Pulmonary artery endothelial cell (primary cell): Measurements from ENCODE around the gene PIEZO2. TPM values are rescaled to one million over a fixed set of nuclear protein-coding genes. Genes with fewer than 3 reads are reported as not detected.
"Not testable (repeated sequence)": the region's sequence is repeated elsewhere in the genome, so short reads cannot be mapped to it uniquely, and the experiment has no call there.

Experiments
- DNase-seq: peaks from one replicate; pipeline ENCODE4 v3.0.0-alpha.2; 2011; ENCODE audit warnings: low read depth, low spot score
- total RNA-seq: library from RNA; depleted of rRNA; stranded (reverse); fragments of >200 nt; gene quantifications from 2 replicates; pipeline ENCODE4 v1.2.3, GENCODE V29; 2014

Gene PIEZO2
- total RNA-seq, 1 donor from 2014 or later, result 15.2 TPM

DNA sequence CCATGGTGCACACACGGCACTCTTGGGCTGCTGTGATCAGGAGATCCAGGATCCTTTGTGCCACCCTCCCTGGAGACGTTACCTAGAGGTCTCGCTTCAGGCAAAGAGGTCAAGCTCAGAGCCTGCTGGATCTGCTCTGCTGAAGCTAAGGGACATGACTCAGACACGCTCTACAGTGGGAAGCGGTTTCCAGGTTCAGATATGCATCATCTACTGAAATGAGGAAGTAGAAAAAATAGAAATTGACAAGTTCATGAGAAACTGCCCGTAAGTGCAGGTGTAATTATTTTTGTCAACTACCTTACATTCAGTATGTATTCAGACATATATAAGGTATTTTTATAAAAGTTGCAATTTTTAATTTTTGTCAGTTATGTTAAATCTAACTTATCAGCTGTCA lies 520.3 kb downstream of the PIEZO2 start:
- DNase-seq, result not testable (repeated sequence)

DNA sequence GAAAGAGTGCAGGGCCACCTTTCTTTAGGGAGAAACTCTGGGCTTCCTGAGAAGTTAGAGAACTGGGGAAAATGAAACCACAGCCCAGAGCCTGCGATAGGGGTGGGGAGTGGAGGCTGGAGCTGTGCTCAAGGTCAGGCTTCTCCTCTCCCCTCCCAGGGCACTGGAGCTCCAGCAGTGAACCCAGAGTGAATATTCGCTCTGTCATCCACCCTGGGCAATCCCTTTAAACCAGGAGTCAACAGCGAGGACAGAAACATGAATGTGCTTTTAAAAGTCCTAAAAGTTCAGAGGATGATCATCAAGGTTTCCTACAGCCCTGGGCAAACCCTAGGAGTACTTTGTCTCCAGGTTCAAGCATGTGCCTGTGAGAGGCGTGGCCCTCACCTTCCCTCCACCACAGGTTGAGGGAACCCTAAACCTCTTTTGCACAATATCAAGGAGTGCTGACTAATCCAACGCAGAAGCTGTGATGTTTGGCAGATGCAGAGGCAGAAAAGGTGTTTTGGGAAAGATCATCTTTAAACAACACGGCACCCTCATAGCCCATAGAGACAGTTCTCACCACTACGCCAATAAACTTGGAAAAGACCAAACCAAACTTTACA lies 522.7 kb downstream of the PIEZO2 start:
- not testable (repeated sequence) for DNase-seq

DNA sequence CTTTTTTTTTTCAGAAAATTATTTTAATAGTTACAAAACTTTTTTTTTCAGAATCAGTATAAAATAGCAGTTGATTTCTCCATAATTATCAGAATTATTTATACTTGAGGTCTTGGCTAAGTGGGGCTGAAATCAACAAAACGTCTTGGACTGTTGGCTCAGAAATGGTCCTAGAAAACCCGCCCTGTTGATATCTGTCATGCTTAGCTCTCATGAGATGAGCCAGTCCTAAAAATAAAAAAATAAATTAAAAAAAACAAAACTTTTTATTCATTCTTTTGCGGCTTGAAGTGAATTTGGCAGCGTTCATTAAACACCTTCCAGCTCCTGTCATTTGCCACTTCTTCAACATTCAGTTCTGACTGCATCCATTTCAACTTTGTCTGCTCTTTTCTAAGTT lies 525.8 kb downstream of the PIEZO2 start:
- DNase-seq, result not testable (repeated sequence)

DNA sequence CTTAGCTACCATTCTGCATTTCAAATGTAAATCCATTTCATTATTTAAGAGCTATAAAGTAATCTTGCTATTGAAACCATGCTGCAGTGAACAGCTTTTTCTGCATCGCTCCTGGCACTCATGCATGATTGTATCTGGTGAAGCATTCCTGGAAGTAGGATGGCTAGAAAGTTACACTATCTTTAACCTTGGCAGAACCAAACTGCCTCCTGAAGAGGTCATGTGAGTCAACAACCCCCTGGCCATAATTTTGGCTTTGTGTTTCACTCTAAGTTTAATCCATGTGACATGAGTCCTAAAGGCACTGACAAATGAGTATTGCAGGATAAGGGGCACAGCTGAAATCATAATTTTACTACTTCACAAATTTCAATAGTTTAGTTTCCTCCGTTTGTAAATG lies 526.4 kb downstream of the PIEZO2 start:
- not testable (repeated sequence) for DNase-seq

DNA sequence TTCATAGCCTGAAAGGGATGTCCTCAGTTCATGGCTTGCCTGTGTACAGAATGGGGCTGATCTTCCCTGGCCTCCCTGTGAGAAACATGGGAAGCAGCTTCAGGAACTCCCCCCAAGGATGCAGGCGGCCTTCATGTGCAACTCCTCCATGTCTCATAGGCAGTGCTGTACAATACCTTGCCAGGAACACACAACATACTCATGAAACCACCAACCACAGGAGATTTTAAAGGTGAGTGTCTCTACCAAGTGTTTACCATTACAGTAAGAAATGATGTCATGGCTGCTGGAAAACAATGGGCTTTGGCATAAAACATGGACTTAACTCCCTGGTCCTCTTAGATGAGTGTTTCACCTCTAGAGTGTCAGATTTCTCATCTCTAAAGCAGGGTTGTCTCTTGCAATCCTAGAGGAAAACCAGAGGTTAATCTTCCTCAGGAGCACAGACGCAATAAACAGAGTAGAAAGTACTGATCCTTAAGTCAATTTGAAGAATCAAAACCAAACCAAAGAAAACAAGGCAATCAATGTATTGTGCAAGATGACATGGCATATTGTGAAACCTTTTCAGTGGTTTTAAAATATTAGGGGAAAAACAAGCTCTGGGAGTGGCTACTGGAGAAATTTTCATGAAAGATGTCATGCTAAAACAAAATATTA lies 528.6 kb downstream of the PIEZO2 start:
- not testable (repeated sequence) for DNase-seq
